Neuronal stem cell (in vitro differentiated cells): ENCODE data around the gene FHIT.

Experiments
- DNase-seq: peaks from one replicate; pipeline ENCODE4 v3.0.0-alpha.2; 2013; ENCODE audit warnings: low spot score
- H2AFZ ChIP-seq: one replicate; pipeline ENCODE4 v1.6.1; 2013; ENCODE audit warnings: mild to moderate bottlenecking, low read length, inconsistent platforms
- H2AK5ac ChIP-seq: 2 replicates; pipeline ENCODE4 v1.6.1; 2013; ENCODE audit warnings: low read depth, mild to moderate bottlenecking, inconsistent platforms, low read length, moderate library complexity, mixed read lengths
- H2BK120ac ChIP-seq: 2 replicates; pipeline ENCODE4 v1.6.1; 2013; ENCODE audit warnings: low read depth, mild to moderate bottlenecking, inconsistent platforms, low read length, moderate library complexity, mixed read lengths
- H2BK12ac ChIP-seq: one replicate; pipeline ENCODE4 v1.6.1; 2013; ENCODE audit warnings: low read length, inconsistent platforms
- H2BK15ac ChIP-seq: 2 replicates; pipeline ENCODE4 v1.6.1; 2013; ENCODE audit warnings: mild to moderate bottlenecking, low read length, inconsistent platforms, mixed read lengths
- H2BK5ac ChIP-seq: one replicate; pipeline ENCODE4 v1.6.1; 2013; ENCODE audit warnings: inconsistent platforms, mild to moderate bottlenecking, low read length, moderate library complexity
- H3K14ac ChIP-seq: one replicate; pipeline ENCODE4 v1.6.1; 2013; ENCODE audit warnings: low read length, inconsistent platforms
- H3K18ac ChIP-seq: 2 replicates; pipeline ENCODE4 v1.6.1; 2013; ENCODE audit warnings: low read length, inconsistent platforms
- H3K23ac ChIP-seq: 2 replicates; pipeline ENCODE4 v1.6.1; 2013; ENCODE audit warnings: low read depth, mild to moderate bottlenecking, mixed read lengths, low read length, inconsistent platforms; ENCODE audit not compliant: poor library complexity
- H3K27ac ChIP-seq: replicated peaks from 3 replicates; pipeline ENCODE4 v1.5.1; 2013; ENCODE audit warnings: low read length, inconsistent platforms
- H3K27me3 ChIP-seq, 3 experiments: 2 replicates each; pipeline ENCODE4 v1.6.1; 2013; ENCODE audit warnings: low read length in 3 of 3, mild to moderate bottlenecking in 2 of 3, inconsistent platforms in 1 of 3, low read depth in 1 of 3, mixed read lengths in 1 of 3, moderate library complexity in 1 of 3; ENCODE audit not compliant: control insufficient read depth in 3 of 3, insufficient read depth in 3 of 3
- H3K36me3 ChIP-seq, 2 donors: replicated peaks in 1 of 2; 2 replicates each; pipeline ENCODE4 v1.6.1; 2013; ENCODE audit warnings: low read length in 2 of 2; ENCODE audit not compliant: control insufficient read depth in 2 of 2, insufficient read depth in 2 of 2
- H3K4ac ChIP-seq: 2 replicates; pipeline ENCODE4 v1.6.1; 2013; ENCODE audit warnings: inconsistent platforms, mild to moderate bottlenecking, low read length, moderate library complexity
- H3K4me1 ChIP-seq, 2 donors: 1 replicate in 1 of 2; 2 replicates in 1 of 2; pipeline ENCODE4 v1.6.1; 2013; ENCODE audit warnings: low read length in 2 of 2, low read depth in 1 of 2; ENCODE audit not compliant: control insufficient read depth in 2 of 2, insufficient read depth in 1 of 2
- H3K4me2 ChIP-seq: one replicate; pipeline ENCODE4 v1.6.1; 2013; ENCODE audit warnings: mild to moderate bottlenecking, low read length, inconsistent platforms; ENCODE audit not compliant: insufficient read depth, poor library complexity, severe bottlenecking
- H3K4me3 ChIP-seq, 2 donors: 2 replicates each; pipeline ENCODE4 v1.5.1; 2013; ENCODE audit warnings: low read length in 2 of 2, mild to moderate bottlenecking in 2 of 2, inconsistent platforms in 1 of 2, moderate library complexity in 1 of 2
- H3K79me1 ChIP-seq: one replicate; pipeline ENCODE4 v1.6.1; 2013; ENCODE audit warnings: low read depth, mild to moderate bottlenecking, inconsistent platforms, low read length, moderate library complexity
- H3K9ac ChIP-seq: one replicate; pipeline ENCODE4 v1.6.1; 2013; ENCODE audit warnings: mild to moderate bottlenecking, low read depth, low read length, inconsistent platforms; ENCODE audit not compliant: poor library complexity
- H3K9me3 ChIP-seq, 2 donors: replicated peaks in 1 of 2; 2 replicates each; pipeline versions ENCODE3 to v1.6.1; 2013; ENCODE audit warnings: low read length in 2 of 2, mild to moderate bottlenecking in 2 of 2, inconsistent platforms in 1 of 2, low read depth in 1 of 2, mixed read lengths in 1 of 2, moderate library complexity in 1 of 2; ENCODE audit not compliant: control insufficient read depth in 2 of 2, insufficient read depth in 1 of 2
- H4K8ac ChIP-seq: one replicate; pipeline ENCODE4 v1.6.1; 2013; ENCODE audit warnings: low read depth, mild to moderate bottlenecking, inconsistent platforms, low read length, moderate library complexity
- H4K91ac ChIP-seq: one replicate; pipeline ENCODE4 v1.6.1; 2013; ENCODE audit warnings: low read length, low read depth, mild to moderate bottlenecking, inconsistent platforms; ENCODE audit not compliant: poor library complexity
- WGBS, 2 donors: extraction: QIAGEN DNeasy Blood & Tissue Kit; methylation state at CpG; one replicate each; pipeline ENCODE4 v1.1.7; 2013; ENCODE audit warnings: missing lambda C conversion rate in 2 of 2, mixed read lengths in 1 of 2; ENCODE audit not compliant: insufficient read length in 2 of 2, insufficient replicate concordance in 1 of 2; ENCODE audit errors: extremely low coverage in 2 of 2; 5-methylcytosine and 5-hydroxymethylcytosine counted together

FHIT gene

DNA sequence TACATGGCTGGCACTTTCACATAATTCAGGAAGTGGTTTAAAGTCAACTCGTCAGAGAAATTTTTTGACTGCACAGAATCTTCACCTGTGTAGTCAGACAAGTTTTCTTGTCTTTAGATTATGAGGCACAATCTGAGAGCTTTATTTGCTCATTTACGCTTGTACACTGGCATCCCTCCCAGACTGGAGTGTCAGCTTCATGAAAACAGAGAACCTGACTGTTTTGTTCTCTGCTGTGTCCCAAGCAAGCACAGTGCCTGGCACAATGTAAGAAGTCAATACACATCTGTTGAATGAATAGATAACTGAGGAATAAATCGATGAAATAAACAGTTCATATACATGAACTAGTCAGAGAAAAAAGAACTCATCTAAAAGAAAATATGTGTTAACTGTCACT lies 1355.3 kb downstream of the FHIT start:
- no peak overlapping the region for H3K4ac ChIP-seq
- DNase-seq = no peak
- H3K9ac ChIP-seq = no peak overlapping the region
- no peak overlapping the region for H3K23ac ChIP-seq
- H2AFZ ChIP-seq = no peak overlapping the region
- no peak overlapping the region for H2BK12ac ChIP-seq
- no peak overlapping the region for H3K4me3 ChIP-seq
- H2BK120ac ChIP-seq = no peak overlapping the region
- H2BK15ac ChIP-seq = no peak overlapping the region
- no peak overlapping the region for H2BK5ac ChIP-seq
- no peaks in the 10 kb centered on the region for H3K9me3 ChIP-seq
- no peaks in the 10 kb centered on the region for H3K79me1 ChIP-seq
- H3K4me2 ChIP-seq = no peak overlapping the region
- no peak overlapping the region for H4K8ac ChIP-seq
- H4K91ac ChIP-seq = no peak overlapping the region
- no peak overlapping the region for H3K14ac ChIP-seq
- no peak overlapping the region for H2AK5ac ChIP-seq
- H3K27me3 ChIP-seq = no peaks in the 10 kb centered on the region
- H3K36me3 ChIP-seq = no peaks in the 10 kb centered on the region
- no peak overlapping the region for H3K27ac ChIP-seq
- H3K18ac ChIP-seq = no peak overlapping the region
- no peaks in the 10 kb centered on the region for H3K4me1 ChIP-seq
- WGBS, 2 donors = no CpG with 5 or more reads among the region's 3 CpGs

DNA sequence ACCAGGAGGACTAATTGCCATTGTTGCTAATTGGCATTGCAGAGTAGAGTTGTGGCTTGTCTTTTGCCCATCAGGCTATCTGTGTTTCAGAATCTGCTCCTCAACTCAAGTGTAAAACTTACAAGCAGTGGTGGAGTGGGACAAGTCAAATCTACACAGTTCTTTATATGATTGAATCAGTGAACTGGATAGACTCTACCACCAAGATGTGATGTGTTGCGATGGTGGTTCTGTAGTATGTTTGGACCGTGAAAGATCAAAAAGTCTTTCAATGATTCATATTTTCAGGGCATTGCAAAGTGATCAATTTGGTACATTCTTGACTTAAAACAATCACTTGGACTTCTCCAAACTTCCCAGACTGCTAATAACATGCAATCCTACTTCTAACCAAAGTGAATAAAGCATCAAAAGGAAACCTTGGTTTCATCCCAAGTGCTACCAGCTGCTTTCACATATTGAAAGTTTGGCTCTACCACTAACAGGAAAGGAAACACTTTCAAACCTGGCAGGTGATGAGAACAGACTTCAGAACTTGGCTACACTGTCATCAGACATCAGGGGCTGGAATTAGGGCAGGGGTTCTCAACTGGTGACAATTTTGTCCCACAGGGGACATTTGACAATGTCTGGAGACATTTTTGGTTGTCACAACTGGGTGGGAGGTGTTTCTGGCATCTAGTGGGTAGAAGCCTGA lies 1356.7 kb downstream of the FHIT start:
- H3K9me3 ChIP-seq = no peaks in the 10 kb centered on the region
- H3K18ac ChIP-seq = no peak overlapping the region
- no peak overlapping the region for H2BK15ac ChIP-seq
- no peak overlapping the region for H2AFZ ChIP-seq
- no peak overlapping the region for H3K23ac ChIP-seq
- H3K4me3 ChIP-seq = no peak overlapping the region
- no peak overlapping the region for H4K8ac ChIP-seq
- no peaks in the 10 kb centered on the region for H3K79me1 ChIP-seq
- H3K14ac ChIP-seq = no peak overlapping the region
- no peaks in the 10 kb centered on the region for H3K4me1 ChIP-seq
- no peak overlapping the region for H3K27ac ChIP-seq
- no peak overlapping the region for H3K4ac ChIP-seq
- H2AK5ac ChIP-seq = no peak overlapping the region
- no peaks in the 10 kb centered on the region for H3K36me3 ChIP-seq
- no peak overlapping the region for H3K9ac ChIP-seq
- H3K4me2 ChIP-seq = no peak overlapping the region
- H2BK120ac ChIP-seq = no peak overlapping the region
- no peak overlapping the region for H2BK12ac ChIP-seq
- no CpG with 5 or more reads among the region's 2 CpGs for WGBS, 2 donors
- no peak overlapping the region for H4K91ac ChIP-seq
- no peaks in the 10 kb centered on the region for H3K27me3 ChIP-seq
- H2BK5ac ChIP-seq = no peak overlapping the region
- no peak for DNase-seq

DNA sequence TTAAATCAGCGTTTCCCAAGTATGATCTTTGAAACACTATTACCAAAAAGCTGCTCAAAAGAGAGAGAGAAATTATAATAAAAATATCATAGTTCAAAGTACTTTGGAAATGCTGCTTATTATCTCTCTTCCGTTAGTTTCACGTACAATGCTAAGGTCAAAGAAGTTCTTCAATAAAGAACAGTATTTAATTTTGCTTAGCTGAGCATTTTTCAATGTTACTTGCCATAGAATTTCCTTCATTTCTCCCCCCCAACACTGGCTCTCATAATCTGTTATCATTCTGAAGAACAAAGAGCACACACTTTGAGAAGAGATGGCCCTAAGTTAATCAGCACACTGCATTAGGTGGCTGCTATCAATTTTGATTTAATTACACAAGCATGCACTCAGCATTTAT lies 1360.6 kb downstream of the FHIT start:
- no peak overlapping the region for H3K9ac ChIP-seq
- no peak for DNase-seq
- H3K4me3 ChIP-seq = no peak overlapping the region
- no peak overlapping the region for H4K91ac ChIP-seq
- H2AFZ ChIP-seq = no peak overlapping the region
- H3K4me2 ChIP-seq = no peak overlapping the region
- no peak overlapping the region for H2BK120ac ChIP-seq
- H3K79me1 ChIP-seq = no peaks in the 10 kb centered on the region
- no peaks in the 10 kb centered on the region for H3K27me3 ChIP-seq
- no peak overlapping the region for H3K23ac ChIP-seq
- H3K9me3 ChIP-seq = no peaks in the 10 kb centered on the region
- H3K4ac ChIP-seq = no peak overlapping the region
- no peaks in the 10 kb centered on the region for H3K4me1 ChIP-seq
- no peak overlapping the region for H2BK15ac ChIP-seq
- no peak overlapping the region for H2AK5ac ChIP-seq
- no peak overlapping the region for H2BK12ac ChIP-seq
- H3K18ac ChIP-seq = no peak overlapping the region
- H2BK5ac ChIP-seq = no peak overlapping the region
- H3K27ac ChIP-seq = no peak overlapping the region
- H3K36me3 ChIP-seq = no peaks in the 10 kb centered on the region
- H4K8ac ChIP-seq = no peak overlapping the region
- no CpG with 5 or more reads among the region's 3 CpGs for WGBS, 2 donors
- no peak overlapping the region for H3K14ac ChIP-seq

DNA sequence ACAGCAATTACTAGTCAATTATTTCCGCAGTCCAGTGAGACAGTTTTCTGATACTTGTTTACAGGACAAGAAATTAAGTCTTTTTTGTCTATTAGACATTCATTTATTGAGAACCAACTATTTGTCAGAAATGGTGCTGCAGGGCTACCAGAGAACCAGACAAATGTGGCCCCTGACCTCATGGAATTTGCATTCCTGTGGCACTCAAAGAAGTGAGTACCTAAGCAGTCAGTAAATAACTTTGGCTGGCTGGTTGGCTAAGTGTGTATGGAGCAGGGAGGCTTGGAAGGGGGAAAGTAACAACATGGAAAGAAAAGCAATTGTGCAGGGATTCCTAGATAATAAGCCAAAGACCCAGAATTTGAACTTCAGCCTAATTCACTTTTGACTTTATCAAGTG lies 1364.5 kb downstream of the FHIT start:
- Histone ChIP-seq H2BK5ac (no peak overlapping the region), H2BK15ac (no peak overlapping the region), H3K9me3 (no peaks in the 10 kb centered on the region), H3K4me3 (no peak overlapping the region), H2BK120ac (no peak overlapping the region), H4K91ac (no peak overlapping the region), H4K8ac (no peak overlapping the region), H3K23ac (no peak overlapping the region), H3K9ac (no peak overlapping the region), H3K27ac (no peak overlapping the region), H3K4me1 (no peaks in the 10 kb centered on the region), H3K79me1 (no peaks in the 10 kb centered on the region), H3K14ac (no peak overlapping the region), H2BK12ac (no peak overlapping the region), H2AK5ac (no peak overlapping the region), H3K27me3 (peaks cover 0 to 3% (median 0%) of the 10 kb centered on the region in 3 experiments), H3K4ac (no peak overlapping the region), H2AFZ (no peak overlapping the region), H3K4me2 (no peak overlapping the region), H3K36me3 (no peaks in the 10 kb centered on the region), H3K18ac (no peak overlapping the region)
- WGBS, 2 donors = no CpG with 5 or more reads among the region's 1 CpG
- DNase-seq = no peak
